T-helper 17 cell (primary cell): Measurements from ENCODE around the gene NOLC1. TPM values are rescaled to one million over a fixed set of nuclear protein-coding genes. Genes with fewer than 3 reads are reported as not detected.
A peak's percentile ranks its signal among the peaks of the same experiment; 100 is the strongest.

Experiments
- ATAC-seq: fragments of 150-1000 bp; cut with Tn5 transposase; 2 replicates; pipeline ENCODE4 v1.10.0; 2021; ENCODE audit warnings: mild to moderate bottlenecking, moderate library complexity
- DNase-seq, 3 donors: peaks; one replicate each; pipeline versions ENCODE4 v3.0.0 to v3.0.0-alpha.2; 2020 to 2021
- H3K9me3 ChIP-seq: one replicate; pipeline ENCODE4 v1.7.0; 2013; ENCODE audit warnings: low read length, mild to moderate bottlenecking; ENCODE audit not compliant: control insufficient read depth, poor library complexity, severe bottlenecking
- H3K27ac Mint-ChIP-seq: one replicate; pipeline ENCODE4 v1.8.0; 2022; ENCODE audit warnings: mild to moderate bottlenecking, moderate library complexity, mixed read lengths
- H3K27me3 Mint-ChIP-seq: one replicate; pipeline ENCODE4 v1.8.0; 2022; ENCODE audit warnings: mixed read lengths
- H3K36me3 Mint-ChIP-seq: one replicate; pipeline ENCODE4 v1.8.0; 2022; ENCODE audit warnings: low read depth, mixed read lengths
- H3K4me1 Mint-ChIP-seq: one replicate; pipeline ENCODE4 v1.8.0; 2022; ENCODE audit warnings: mild to moderate bottlenecking, mixed read lengths
- H3K4me3 Mint-ChIP-seq: one replicate; pipeline ENCODE4 v1.8.0; 2022; ENCODE audit warnings: mild to moderate bottlenecking, moderate library complexity, mixed read lengths
- total RNA-seq, 4 donors: library from RNA in 2 of 4; stranded (reverse) in 2 of 4; gene quantifications; one replicate each; pipeline ENCODE4 v1.2.3 and lab custom pipeline; 2022 to 2026

NOLC1 gene
- total RNA-seq (10 to 100 TPM; 46.1 to 48.0 TPM), total RNA-seq (lab: John Stamatoyannopoulos, UW) (97.6 to 142 reads per million in 2 donors)

- Mint-ChIP-seq H3K4me3 (peak within 1 kb of the TSS; percentile 95), H3K27me3 (no peaks in the 10 kb centered on the region), H3K4me1 (peaks cover 39% of the 10 kb centered on the region), H3K36me3 (peaks cover 7% of the 10 kb centered on the region), H3K27ac (peak within 1 kb of the TSS; percentile 98)
- ATAC-seq, result peak; percentile 95
- peak; percentile 95 to 99 (median 99) for DNase-seq
- H3K9me3 ChIP-seq, result no peaks in the 10 kb centered on the region
Observed at GRCh38 chr10:102151774-102152544, at the start of gene NOLC1. NOLC1 (plus strand) TSS chr10:102152389; CDS start chr10:102152411, 22 bp downstream.

- H3K36me3 Mint-ChIP-seq, result no peaks in the 10 kb centered on the region
- ATAC-seq (no peak), DNase-seq (no peak)
- peak overlapping the region; percentile 24 for H3K27ac Mint-ChIP-seq
- H3K27me3 Mint-ChIP-seq, result no peaks in the 10 kb centered on the region
- peaks cover 12% of the 10 kb centered on the region for H3K4me1 Mint-ChIP-seq
- no peak overlapping the region for H3K4me3 Mint-ChIP-seq
- H3K9me3 ChIP-seq, result no peaks in the 10 kb centered on the region
Observed at GRCh38 chr10:102102421-102102820, 49.8 kb upstream of the NOLC1 start.

- H3K27ac Mint-ChIP-seq, result peak overlapping the region; percentile 45
Observed at GRCh38 chr10:102106998-102107397, 45.2 kb upstream of the NOLC1 start.

GRCh38 chr10:102109166-102110116, 42.7 kb upstream of the NOLC1 start:
- H3K9me3 ChIP-seq, result no peaks in the 10 kb centered on the region
- Mint-ChIP-seq H3K4me1 (peaks cover 38% of the 10 kb centered on the region), H3K27ac (peak overlapping the region; percentile 32), H3K27me3 (no peaks in the 10 kb centered on the region), H3K4me3 (no peak overlapping the region), H3K36me3 (peaks cover 2% of the 10 kb centered on the region)
- ATAC-seq (no peak), DNase-seq (no peak)

More at GRCh38 chr10:102106998-102107397, 45.2 kb upstream of the NOLC1 start:
- Mint-ChIP-seq H3K4me3 (no peak overlapping the region), H3K4me1 (peaks cover 25% of the 10 kb centered on the region), H3K27me3 (no peaks in the 10 kb centered on the region), H3K36me3 (peaks cover 2% of the 10 kb centered on the region)
- DNase-seq (no peak), ATAC-seq (no peak)
- H3K9me3 ChIP-seq, result no peaks in the 10 kb centered on the region

GRCh38 chr10:102111276-102111675, 40.9 kb upstream of the NOLC1 start:
- H3K4me1 Mint-ChIP-seq, result peaks cover 40% of the 10 kb centered on the region
- no peak overlapping the region for H3K4me3 Mint-ChIP-seq
- DNase-seq, result no peak
- H3K27me3 Mint-ChIP-seq, result no peaks in the 10 kb centered on the region
- no peaks in the 10 kb centered on the region for H3K9me3 ChIP-seq
- H3K36me3 Mint-ChIP-seq, result peaks cover 2% of the 10 kb centered on the region
- peak overlapping the region; percentile 32 for H3K27ac Mint-ChIP-seq
- no peak for ATAC-seq

- DNase-seq (no peak), ATAC-seq (no peak)
- Mint-ChIP-seq H3K4me3 (no peak overlapping the region), H3K4me1 (peaks cover 49% of the 10 kb centered on the region), H3K36me3 (peaks cover 2% of the 10 kb centered on the region), H3K27me3 (no peaks in the 10 kb centered on the region), H3K27ac (no peak overlapping the region)
- H3K9me3 ChIP-seq, result no peaks in the 10 kb centered on the region
Observed at GRCh38 chr10:102112210-102112817, 39.9 kb upstream of the NOLC1 start.

- Mint-ChIP-seq H3K4me1 (peaks cover 57% of the 10 kb centered on the region), H3K27ac (peak overlapping the region; percentile 89), H3K27me3 (no peaks in the 10 kb centered on the region), H3K36me3 (peaks cover 2% of the 10 kb centered on the region), H3K4me3 (peak overlapping the region; percentile 94)
- DNase-seq, result no peak
- no peaks in the 10 kb centered on the region for H3K9me3 ChIP-seq
- no peak for ATAC-seq
Observed at GRCh38 chr10:102113261-102113955, 38.8 kb upstream of the NOLC1 start.

GRCh38 chr10:102113956-102114857, 38.0 kb upstream of the NOLC1 start:
- Mint-ChIP-seq H3K36me3 (peaks cover 2% of the 10 kb centered on the region), H3K27me3 (no peaks in the 10 kb centered on the region), H3K4me3 (peak overlapping the region; percentile 94), H3K4me1 (peaks cover 61% of the 10 kb centered on the region), H3K27ac (peak overlapping the region; percentile 95)
- DNase-seq (no peak), ATAC-seq (peak; percentile 17)
- H3K9me3 ChIP-seq, result no peaks in the 10 kb centered on the region

- ATAC-seq, result peak; percentile 68
- peak overlapping the region; percentile 95 for H3K27ac Mint-ChIP-seq
Observed at GRCh38 chr10:102114861-102115618, 37.1 kb upstream of the NOLC1 start.

GRCh38 chr10:102115775-102116174, 36.4 kb upstream of the NOLC1 start:
- H3K36me3 Mint-ChIP-seq, result no peaks in the 10 kb centered on the region
- no peak for DNase-seq
- no peak for ATAC-seq
- peak overlapping the region; percentile 94 for H3K4me3 Mint-ChIP-seq
- H3K27ac Mint-ChIP-seq, result peak overlapping the region; percentile 95
- peaks cover 62% of the 10 kb centered on the region for H3K4me1 Mint-ChIP-seq
- no peaks in the 10 kb centered on the region for H3K9me3 ChIP-seq
- no peaks in the 10 kb centered on the region for H3K27me3 Mint-ChIP-seq

More at GRCh38 chr10:102114861-102115618, 37.1 kb upstream of the NOLC1 start:
- H3K4me1 Mint-ChIP-seq, result peaks cover 62% of the 10 kb centered on the region
- peak overlapping the region; percentile 94 for H3K4me3 Mint-ChIP-seq
- DNase-seq, result peak; percentile 61 to 80 (median 79)
- H3K9me3 ChIP-seq, result no peaks in the 10 kb centered on the region
- peaks cover 1% of the 10 kb centered on the region for H3K36me3 Mint-ChIP-seq
- H3K27me3 Mint-ChIP-seq, result no peaks in the 10 kb centered on the region

- Mint-ChIP-seq H3K4me1 (peaks cover 67% of the 10 kb centered on the region), H3K27me3 (no peaks in the 10 kb centered on the region), H3K36me3 (no peaks in the 10 kb centered on the region), H3K4me3 (peak overlapping the region; percentile 94), H3K27ac (peak overlapping the region; percentile 95)
- DNase-seq (no peak), ATAC-seq (no peak)
- H3K9me3 ChIP-seq, result no peaks in the 10 kb centered on the region
Observed at GRCh38 chr10:102116656-102117055, 35.5 kb upstream of the NOLC1 start.
